ENCODE measurements around the gene IER2. TPM values are rescaled to one million over a fixed set of nuclear protein-coding genes. Genes with fewer than 3 reads are reported as not detected.

The IER2 gene
- total and polyA plus RNA-seq, 9 of the 15 experiments (the other 6 are each of a cell fraction or from before 2014, with no cell fraction given): 4.5 to 205 (median 23.7) TPM

DNA sequence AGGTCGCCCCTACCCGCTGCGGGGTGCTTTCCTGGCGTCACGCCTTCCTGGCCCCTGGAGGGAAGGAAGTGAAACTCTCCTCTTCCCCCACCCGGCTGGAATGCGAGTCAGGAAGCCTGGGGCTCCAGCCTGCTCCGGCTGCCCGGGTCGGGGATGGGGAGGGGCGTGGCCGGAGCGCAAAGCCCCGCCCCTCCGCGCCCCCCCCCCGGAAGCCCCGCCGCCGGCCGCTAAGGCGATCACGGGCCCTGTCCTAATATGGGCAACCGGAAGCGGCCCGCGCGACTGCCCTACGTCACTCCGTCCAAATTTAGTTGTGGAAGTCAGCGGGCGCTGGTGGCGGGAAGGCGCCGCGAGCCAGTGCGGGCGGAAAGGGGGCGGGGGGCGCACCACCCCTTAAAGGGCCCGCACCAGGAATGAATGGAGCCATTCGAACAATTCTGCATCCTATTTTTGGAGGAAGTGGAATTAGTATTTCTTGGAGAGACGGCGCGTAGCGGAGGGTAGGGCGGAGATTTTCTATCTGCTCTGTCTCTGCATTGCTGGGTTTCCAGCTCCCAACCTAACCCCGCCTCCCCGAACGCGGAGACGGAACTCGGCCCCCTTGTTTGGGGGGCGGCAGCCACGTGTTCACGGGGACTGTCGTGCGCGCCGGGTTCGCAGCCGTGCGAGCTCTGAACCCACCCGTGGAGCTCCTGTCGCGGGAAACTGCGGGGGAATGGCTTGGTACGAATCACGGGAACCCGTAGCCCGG, 1.6 kb downstream of the IER2 start (continued):
- TF ChIP-seq, protein P1, sequence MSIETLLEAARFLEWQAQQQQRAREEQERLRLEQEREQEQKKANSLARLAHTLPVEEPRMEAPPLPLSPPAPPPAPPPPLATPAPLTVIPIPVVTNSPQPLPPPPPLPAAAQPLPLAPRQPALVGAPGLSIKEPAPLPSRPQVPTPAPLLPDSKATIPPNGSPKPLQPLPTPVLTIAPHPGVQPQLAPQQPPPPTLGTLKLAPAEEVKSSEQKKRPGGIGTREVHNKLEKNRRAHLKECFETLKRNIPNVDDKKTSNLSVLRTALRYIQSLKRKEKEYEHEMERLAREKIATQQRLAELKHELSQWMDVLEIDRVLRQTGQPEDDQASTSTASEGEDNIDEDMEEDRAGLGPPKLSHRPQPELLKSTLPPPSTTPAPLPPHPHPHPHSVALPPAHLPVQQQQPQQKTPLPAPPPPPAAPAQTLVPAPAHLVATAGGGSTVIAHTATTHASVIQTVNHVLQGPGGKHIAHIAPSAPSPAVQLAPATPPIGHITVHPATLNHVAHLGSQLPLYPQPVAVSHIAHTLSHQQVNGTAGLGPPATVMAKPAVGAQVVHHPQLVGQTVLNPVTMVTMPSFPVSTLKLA (conservative IDR thresholded peaks at IDR 0.05): peak; percentile 97
- TF ChIP-seq ZNF75A (CRISPR knock-in tag; IDR thresholded peaks at IDR 0.05): no peak
- peak; percentile 90 for TF ChIP-seq POLR2AphosphoS5 (IDR thresholded peaks at IDR 0.05; ENCODE audit: control insufficient read depth, insufficient read depth, low read depth, low read length)
- TF ChIP-seq SMARCA4 (IDR thresholded peaks at IDR 0.05): no peak
- TF ChIP-seq ESRRA (IDR thresholded peaks at IDR 0.05; ENCODE audit: borderline replicate concordance, low read depth): 0 out of 2 replicates have a peak, but pooled peaks have one; percentile 37
- TF ChIP-seq SAFB (IDR thresholded peaks at IDR 0.05; ENCODE audit: borderline replicate concordance, low read depth, low read length): peak; percentile 89
- no peak; a peak in 1 of 4 replicates for TF ChIP-seq NONO (IDR thresholded peaks at IDR 0.05; ENCODE audit: low read depth in 2 of 2, low read length in 1 of 2)
- peak; percentile 34 for TF ChIP-seq NFIC (IDR thresholded peaks at IDR 0.05)
- TF ChIP-seq MCM3 (IDR thresholded peaks at IDR 0.05): no peak
- no peak for TF ChIP-seq ZNF23 (CRISPR knock-in tag; IDR thresholded peaks at IDR 0.05)
- no peak; the same call in 1 of the 2 replicates for TF ChIP-seq GTF2E2 (tag; IDR thresholded peaks at IDR 0.05)
- peak; percentile 86 for TF ChIP-seq SMAD4 (CRISPR knock-in tag; conservative IDR thresholded peaks at IDR 0.05)
- TF ChIP-seq RAD21 (CRISPR knock-in tag; conservative IDR thresholded peaks at IDR 0.05 in 1 of 2, IDR thresholded peaks at IDR 0.05 in 1 of 2): no peak
- TF ChIP-seq ZNF551 (CRISPR knock-in tag; IDR thresholded peaks at IDR 0.05): no peak
- no peak for TF ChIP-seq MIER1 (IDR thresholded peaks at IDR 0.05; ENCODE audit: low read depth)
- peak; percentile 57 to 85; a peak in 2 of 4 replicates for TF ChIP-seq SIN3A (IDR thresholded peaks at IDR 0.05; ENCODE audit: borderline replicate concordance in 2 of 2, control insufficient read depth in 1 of 2, low read depth in 2 of 2, low read length in 2 of 2)
- no peak for TF ChIP-seq FOXA1 (IDR thresholded peaks at IDR 0.05; ENCODE audit: borderline replicate concordance)
- TF ChIP-seq ZNF644 (tag; IDR thresholded peaks at IDR 0.05; ENCODE audit: low read depth): no peak
- no peak for TF ChIP-seq LEF1 (IDR thresholded peaks at IDR 0.05)
- TF ChIP-seq, protein P2, sequence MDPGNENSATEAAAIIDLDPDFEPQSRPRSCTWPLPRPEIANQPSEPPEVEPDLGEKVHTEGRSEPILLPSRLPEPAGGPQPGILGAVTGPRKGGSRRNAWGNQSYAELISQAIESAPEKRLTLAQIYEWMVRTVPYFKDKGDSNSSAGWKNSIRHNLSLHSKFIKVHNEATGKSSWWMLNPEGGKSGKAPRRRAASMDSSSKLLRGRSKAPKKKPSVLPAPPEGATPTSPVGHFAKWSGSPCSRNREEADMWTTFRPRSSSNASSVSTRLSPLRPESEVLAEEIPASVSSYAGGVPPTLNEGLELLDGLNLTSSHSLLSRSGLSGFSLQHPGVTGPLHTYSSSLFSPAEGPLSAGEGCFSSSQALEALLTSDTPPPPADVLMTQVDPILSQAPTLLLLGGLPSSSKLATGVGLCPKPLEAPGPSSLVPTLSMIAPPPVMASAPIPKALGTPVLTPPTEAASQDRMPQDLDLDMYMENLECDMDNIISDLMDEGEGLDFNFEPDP (CRISPR knock-in tag; IDR thresholded peaks at IDR 0.05): 0 out of 2 replicates have a peak, but pooled peaks have one; percentile 34
- TF ChIP-seq CEBPB (tag; IDR thresholded peaks at IDR 0.05): no peak
- TF ChIP-seq ZNF699 (CRISPR knock-in tag; IDR thresholded peaks at IDR 0.05; ENCODE audit: insufficient replicate concordance): no peak
- peak; percentile 88 for TF ChIP-seq ZBTB7A (IDR thresholded peaks at IDR 0.05; ENCODE audit: borderline replicate concordance, control insufficient read depth, low read depth, low read length)
- no peak for TF ChIP-seq FOXK1 (CRISPR knock-in tag; IDR thresholded peaks at IDR 0.05; ENCODE audit: borderline replicate concordance)
